Globus pallidus (tissue), 1 donor: ENCODE results near the gene GIGYF2.

ENCODE experiments used
- DNase-seq: peaks from one replicate; pipeline ENCODE4 v3.0.0-alpha.2; 2015; ENCODE audit warnings: low spot score

Gene GIGYF2

GRCh38 chr2:232879618-232880494 lies 182.7 kb downstream of the GIGYF2 start:
- no peak for DNase-seq

- DNase-seq, result no peak
Observed at GRCh38 chr2:232880764-232881351, 183.7 kb downstream of the GIGYF2 start.

- DNase-seq, result no peak
Observed at GRCh38 chr2:232882085-232882484, 185.0 kb downstream of the GIGYF2 start.

- DNase-seq, result no peak
Observed at GRCh38 chr2:232882505-232883115, 185.5 kb downstream of the GIGYF2 start.

GRCh38 chr2:232883116-232883721 lies 186.1 kb downstream of the GIGYF2 start:
- DNase-seq, result no peak

GRCh38 chr2:232884001-232884421 lies 186.9 kb downstream of the GIGYF2 start:
- DNase-seq, result no peak

GRCh38 chr2:232884549-232885263 lies 187.6 kb downstream of the GIGYF2 start:
- no peak for DNase-seq

GRCh38 chr2:232885264-232885961 lies 188.3 kb downstream of the GIGYF2 start:
- no peak for DNase-seq

- no peak for DNase-seq
Observed at GRCh38 chr2:232886176-232886575, 189.0 kb downstream of the GIGYF2 start.

- no peak for DNase-seq
Observed at GRCh38 chr2:232886632-232887031, 189.5 kb downstream of the GIGYF2 start.

GRCh38 chr2:232887171-232887850 lies 190.2 kb downstream of the GIGYF2 start:
- no peak for DNase-seq

GRCh38 chr2:232888099-232888836 lies 191.1 kb downstream of the GIGYF2 start:
- DNase-seq, result no peak

GRCh38 chr2:232888839-232889529 lies 191.9 kb downstream of the GIGYF2 start:
- no peak for DNase-seq

GRCh38 chr2:232889876-232890401 lies 192.8 kb downstream of the GIGYF2 start:
- DNase-seq, result no peak

GRCh38 chr2:232890536-232890895 lies 193.4 kb downstream of the GIGYF2 start:
- DNase-seq, result no peak

- DNase-seq, result no peak
Observed at GRCh38 chr2:232890896-232891601, 193.9 kb downstream of the GIGYF2 start.

- no peak for DNase-seq
Observed at GRCh38 chr2:232891621-232892071, 194.5 kb downstream of the GIGYF2 start.

- no peak for DNase-seq
Observed at GRCh38 chr2:232892221-232892620, 195.1 kb downstream of the GIGYF2 start.
